GM04503 (cell line): Measurements from ENCODE around the gene BLVRB.
A peak's percentile ranks its signal among the peaks of the same experiment; 100 is the strongest.
"Not testable (repeated sequence)": the region's sequence is repeated elsewhere in the genome, so short reads cannot be mapped to it uniquely, and the experiment has no call there.

Experiments used
- DNase-seq: peaks from one replicate; pipeline ENCODE4 v3.0.0-alpha.2; 2012; ENCODE audit warnings: low read depth

Gene BLVRB

GRCh38 chr19:40422748-40423566, 42.6 kb downstream of the BLVRB start:
- DNase-seq = no peak

- DNase-seq = no peak
Observed at GRCh38 chr19:40421993-40422747, 43.4 kb downstream of the BLVRB start.

GRCh38 chr19:40420766-40421765, 44.5 kb downstream of the BLVRB start:
- peak; percentile 64 for DNase-seq

- DNase-seq = no peak
Observed at GRCh38 chr19:40420451-40420765, 45.1 kb downstream of the BLVRB start.

GRCh38 chr19:40419780-40420179, 45.8 kb downstream of the BLVRB start:
- no peak for DNase-seq

GRCh38 chr19:40419066-40419612, 46.4 kb downstream of the BLVRB start:
- no peak for DNase-seq

GRCh38 chr19:40418040-40418439, 47.5 kb downstream of the BLVRB start:
- no peak for DNase-seq

- no peak for DNase-seq
Observed at GRCh38 chr19:40417643-40417981, 47.9 kb downstream of the BLVRB start.

GRCh38 chr19:40416918-40417642, 48.5 kb downstream of the BLVRB start:
- no peak for DNase-seq

GRCh38 chr19:40415768-40416167, 49.8 kb downstream of the BLVRB start:
- DNase-seq = no peak

GRCh38 chr19:40414542-40415535, 50.7 kb downstream of the BLVRB start:
- no peak for DNase-seq

GRCh38 chr19:40413291-40413845, 52.2 kb downstream of the BLVRB start, which contains the start of gene PRX:
TSS of gene PRX (minus strand) at chr19:40413378. CDS start at chr19:40407932, 5,446 bp downstream.
- no peak for DNase-seq

- DNase-seq = no peak
Observed at GRCh38 chr19:40412866-40413265, 52.7 kb downstream of the BLVRB start.

- no peak for DNase-seq
Observed at GRCh38 chr19:40411958-40412499, 53.5 kb downstream of the BLVRB start.

GRCh38 chr19:40411125-40411842, 54.3 kb downstream of the BLVRB start:
- DNase-seq = no peak

GRCh38 chr19:40410030-40410389, 55.5 kb downstream of the BLVRB start:
- DNase-seq = no peak

GRCh38 chr19:40408598-40408925, 57.0 kb downstream of the BLVRB start:
- DNase-seq = not testable (repeated sequence)

GRCh38 chr19:40407714-40408597, 57.6 kb downstream of the BLVRB start:
- no peak for DNase-seq
